Stimulated activated naive CD4-positive, alpha-beta T cell treated with Interleukin-2 at 50 U/mL for 16 hours (primary cell): ENCODE measurements around the gene SLC13A3.
A peak's percentile ranks its signal among the peaks of the same experiment; 100 is the strongest.
"Not testable (repeated sequence)": the region's sequence is repeated elsewhere in the genome, so short reads cannot be mapped to it uniquely, and the experiment has no call there.

Experiments used
- DNase-seq: peaks from one replicate; lab custom pipeline; 2025; lab: John Stamatoyannopoulos, UW

Gene SLC13A3

GRCh38 chr20:46681032-46681854 lies 30.0 kb upstream of the SLC13A3 start:
- DNase-seq, result peak; percentile 41

GRCh38 chr20:46680684-46681031 lies 29.4 kb upstream of the SLC13A3 start:
- no peak for DNase-seq

GRCh38 chr20:46678516-46678915 lies 27.3 kb upstream of the SLC13A3 start:
- DNase-seq, result no peak

GRCh38 chr20:46677608-46678007 lies 26.3 kb upstream of the SLC13A3 start:
- DNase-seq, result no peak

GRCh38 chr20:46676649-46677316 lies 25.5 kb upstream of the SLC13A3 start:
- DNase-seq, result not testable (repeated sequence)

GRCh38 chr20:46674253-46675083 lies 23.2 kb upstream of the SLC13A3 start:
- no peak for DNase-seq

- no peak for DNase-seq
Observed at GRCh38 chr20:46673394-46674252, 22.4 kb upstream of the SLC13A3 start.

- no peak for DNase-seq
Observed at GRCh38 chr20:46672543-46673148, 21.4 kb upstream of the SLC13A3 start.

GRCh38 chr20:46671866-46672542 lies 20.7 kb upstream of the SLC13A3 start:
- DNase-seq, result no peak

GRCh38 chr20:46670585-46671584 lies 19.6 kb upstream of the SLC13A3 start:
- DNase-seq, result no peak

GRCh38 chr20:46670228-46670584 lies 18.9 kb upstream of the SLC13A3 start:
- no peak for DNase-seq

- no peak for DNase-seq
Observed at GRCh38 chr20:46666818-46667515, 15.7 kb upstream of the SLC13A3 start.

GRCh38 chr20:46666306-46666705 lies 15.0 kb upstream of the SLC13A3 start:
- no peak for DNase-seq

- DNase-seq, result no peak
Observed at GRCh38 chr20:46665602-46666001, 14.3 kb upstream of the SLC13A3 start.

GRCh38 chr20:46663531-46663930 lies 12.3 kb upstream of the SLC13A3 start:
- no peak for DNase-seq

GRCh38 chr20:46661659-46662058 lies 10.4 kb upstream of the SLC13A3 start:
- no peak for DNase-seq

GRCh38 chr20:46660487-46660886 lies 9.2 kb upstream of the SLC13A3 start:
- DNase-seq, result no peak

GRCh38 chr20:46657618-46658017 lies 6.4 kb upstream of the SLC13A3 start:
- no peak for DNase-seq

- no peak for DNase-seq
Observed at GRCh38 chr20:46657137-46657536, 5.9 kb upstream of the SLC13A3 start.
